Eye (tissue), 1 donor: Measurements from ENCODE around the gene ALG13.
"Not testable (repeated sequence)": the region's sequence is repeated elsewhere in the genome, so short reads cannot be mapped to it uniquely, and the experiment has no call there.

Experiments used
- DNase-seq: peaks from one replicate; pipeline ENCODE4 v3.0.0-alpha.2; 2015

Gene ALG13

DNA sequence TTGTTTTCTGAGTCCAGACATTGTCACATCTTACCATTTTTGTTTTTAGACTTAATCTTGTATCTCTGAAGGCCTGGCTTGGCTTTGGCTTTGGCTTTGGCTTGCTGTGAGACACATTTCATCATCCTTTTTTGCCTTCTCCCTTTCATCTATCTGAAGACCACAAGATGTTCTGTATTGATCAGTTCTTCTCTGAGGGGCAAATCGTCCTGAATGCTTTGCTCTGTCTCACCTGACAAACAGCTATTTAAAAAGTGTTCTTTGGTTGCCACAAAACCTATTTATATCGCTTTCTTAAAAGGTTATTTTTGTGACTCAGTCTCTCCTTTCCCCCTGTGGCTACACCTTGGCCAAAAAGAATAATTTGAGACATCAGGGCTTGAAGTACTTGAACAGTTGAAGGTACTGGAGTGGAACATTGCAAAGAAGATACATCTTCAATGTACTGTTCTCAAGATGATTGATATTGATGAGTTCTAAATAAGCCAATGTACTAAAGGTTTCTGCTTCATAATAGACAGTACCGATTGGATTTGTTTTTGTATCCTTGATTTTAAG is 80.7 kb downstream of the ALG13 start:
- no peak for DNase-seq

GRCh38 chrX:111778591-111778990 is 97.6 kb downstream of the ALG13 start:
- DNase-seq, result no peak

DNA sequence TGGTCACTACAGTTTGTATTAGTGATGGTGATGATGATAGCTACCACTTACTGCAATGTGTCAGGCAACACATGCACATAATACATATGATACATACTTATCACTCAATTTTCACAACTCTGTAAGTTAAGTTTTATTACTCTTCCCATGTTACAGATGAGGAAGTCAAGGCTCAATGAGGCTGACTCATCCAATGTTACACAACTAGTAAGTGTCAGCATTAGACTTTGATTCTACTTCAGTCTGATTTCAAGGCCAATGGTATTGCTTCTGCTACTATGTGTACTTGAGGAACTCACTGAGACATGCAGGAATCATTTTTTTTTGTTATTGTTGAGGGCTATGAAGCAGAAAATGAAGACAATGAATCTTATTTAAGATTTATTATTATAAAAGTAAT is 98.6 kb downstream of the ALG13 start:
- DNase-seq, result no peak

- DNase-seq, result no peak
Measured at GRCh38 chrX:111784667-111785066, 103.7 kb downstream of the ALG13 start.

DNA sequence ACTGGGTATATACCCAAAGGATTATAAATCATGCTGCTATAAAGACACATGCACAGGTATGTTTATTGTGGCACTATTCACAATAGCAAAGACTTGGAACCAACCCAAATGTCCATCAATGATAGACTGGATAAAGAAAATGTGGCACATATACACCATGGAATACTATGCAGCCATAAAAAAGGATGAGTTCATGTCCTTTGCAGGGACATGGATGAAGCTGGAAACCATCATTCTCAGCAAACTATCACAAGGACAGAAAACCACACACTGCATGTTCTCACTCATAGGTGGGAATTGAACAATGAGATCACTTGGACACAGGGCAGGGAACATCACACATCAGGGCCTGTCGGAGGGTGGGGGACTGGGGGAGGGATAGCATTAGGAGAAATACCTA is 109.1 kb downstream of the ALG13 start:
- not testable (repeated sequence) for DNase-seq
